ENCODE results near the gene CCDC149. TPM values are rescaled to one million over a fixed set of nuclear protein-coding genes. Genes with fewer than 3 reads are reported as not detected.
A peak's percentile ranks its signal among the peaks of the same experiment; 100 is the strongest.

CCDC149 gene
- total and polyA plus RNA-seq, 2 donors (not counting 3 experiments of a cell fraction or from before 2014, with no cell fraction given), result 7.8 to 11.3 TPM

DNA sequence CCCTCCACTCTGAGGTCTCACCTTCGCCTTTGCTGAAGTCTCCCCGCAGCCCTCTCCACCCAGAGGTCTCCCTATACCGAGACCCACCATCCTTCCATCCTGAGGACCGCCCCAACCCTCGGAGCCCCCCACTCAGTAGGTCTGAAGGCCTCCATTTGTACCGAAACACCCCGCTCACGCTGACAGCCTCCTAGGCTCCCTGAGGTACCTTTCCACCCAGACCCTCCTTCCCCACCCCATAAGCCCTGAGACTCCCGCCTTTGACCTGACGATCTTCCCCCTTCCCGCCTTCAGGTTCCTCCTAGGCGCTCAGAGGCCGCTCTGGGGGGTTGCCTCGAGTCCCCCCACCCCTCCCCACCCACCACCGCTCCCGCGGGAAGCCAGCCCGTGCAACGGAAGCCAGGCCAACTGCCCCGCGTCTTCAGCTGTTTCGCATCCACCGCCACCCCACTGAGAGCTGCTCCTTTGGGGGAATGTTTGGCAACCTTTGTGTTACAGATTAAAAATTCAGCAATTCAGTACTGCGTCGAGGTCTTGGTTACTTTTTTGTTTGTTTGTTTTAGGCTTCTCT, 112.4 kb downstream of the CCDC149 start:
- TF ChIP-seq, protein P1, sequence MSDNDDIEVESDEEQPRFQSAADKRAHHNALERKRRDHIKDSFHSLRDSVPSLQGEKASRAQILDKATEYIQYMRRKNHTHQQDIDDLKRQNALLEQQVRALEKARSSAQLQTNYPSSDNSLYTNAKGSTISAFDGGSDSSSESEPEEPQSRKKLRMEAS (IDR thresholded peaks at IDR 0.05; ENCODE audit: insufficient read depth, insufficient read length), result no peak
- TF ChIP-seq FOS (IDR thresholded peaks at IDR 0.05; ENCODE audit: borderline replicate concordance, insufficient read depth, low read length) (no peak), JUN (IDR thresholded peaks at IDR 0.05; ENCODE audit: borderline replicate concordance, insufficient read depth, insufficient read length, low read depth) (no peak), MYC (IDR thresholded peaks at IDR 0.05; ENCODE audit: low read depth, low read length) (no peak), POLR2A (IDR thresholded peaks at IDR 0.05; ENCODE audit: low read depth, low read length) (no peak), GATA2 (IDR thresholded peaks at IDR 0.05; ENCODE audit: insufficient read depth, insufficient read length, low read depth, low read length) (no peak), EZH2 (IDR thresholded peaks at IDR 0.05; ENCODE audit: borderline replicate concordance, low read depth, low read length, severe bottlenecking) (no peak), POLR2AphosphoS5 (IDR thresholded peaks at IDR 0.05; ENCODE audit: insufficient read depth, low read depth, low read length) (no peak)
- TF ChIP-seq, protein P2, sequence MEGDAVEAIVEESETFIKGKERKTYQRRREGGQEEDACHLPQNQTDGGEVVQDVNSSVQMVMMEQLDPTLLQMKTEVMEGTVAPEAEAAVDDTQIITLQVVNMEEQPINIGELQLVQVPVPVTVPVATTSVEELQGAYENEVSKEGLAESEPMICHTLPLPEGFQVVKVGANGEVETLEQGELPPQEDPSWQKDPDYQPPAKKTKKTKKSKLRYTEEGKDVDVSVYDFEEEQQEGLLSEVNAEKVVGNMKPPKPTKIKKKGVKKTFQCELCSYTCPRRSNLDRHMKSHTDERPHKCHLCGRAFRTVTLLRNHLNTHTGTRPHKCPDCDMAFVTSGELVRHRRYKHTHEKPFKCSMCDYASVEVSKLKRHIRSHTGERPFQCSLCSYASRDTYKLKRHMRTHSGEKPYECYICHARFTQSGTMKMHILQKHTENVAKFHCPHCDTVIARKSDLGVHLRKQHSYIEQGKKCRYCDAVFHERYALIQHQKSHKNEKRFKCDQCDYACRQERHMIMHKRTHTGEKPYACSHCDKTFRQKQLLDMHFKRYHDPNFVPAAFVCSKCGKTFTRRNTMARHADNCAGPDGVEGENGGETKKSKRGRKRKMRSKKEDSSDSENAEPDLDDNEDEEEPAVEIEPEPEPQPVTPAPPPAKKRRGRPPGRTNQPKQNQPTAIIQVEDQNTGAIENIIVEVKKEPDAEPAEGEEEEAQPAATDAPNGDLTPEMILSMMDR (IDR thresholded peaks at IDR 0.05; ENCODE audit: extremely low read depth in 1 of 2, insufficient read depth in 1 of 2, low read depth in 1 of 2, low read length in 2 of 2), result no peak
- DNase-seq (ENCODE audit: low read depth, low spot score) (no peak), FAIRE-seq (no peak)
- CTCF ChIA-PET, result interaction anchor here (2.3 kb wide), 1 partner anchor 179 kb away, joined by 8 read pairs; no protein-coding TSS in a partner anchor
- dilution Hi-C loops (cut with MboI; ENCODE audit: extremely low pct_ligation_motif_present, low sequenced_read_pairs), result no loop called here
- H3K27me3 ChIP-seq (ENCODE audit: control insufficient read depth in 2 of 2, insufficient read depth in 2 of 2, low read length in 2 of 2), result peaks cover 54 to 56% of the 10 kb centered on the region in 2 experiments
- no peaks in the 10 kb centered on the region for H3K4me1 ChIP-seq (ENCODE audit: control insufficient read depth, extremely low read depth, insufficient read depth, low read length)
- peak overlapping the region; percentile 19 for H3K4me2 ChIP-seq (ENCODE audit: insufficient read depth, low read length)
- no peaks in the 10 kb centered on the region for H4K20me1 ChIP-seq (replicated peaks; ENCODE audit: control insufficient read depth, extremely low read depth, insufficient read depth, low read length)
- POLR2A ChIA-PET, result no interaction called here
- H3K79me2 ChIP-seq (ENCODE audit: control insufficient read depth, insufficient read depth, low read length), result no peaks in the 10 kb centered on the region
- H3K9me1 ChIP-seq (replicated peaks; ENCODE audit: control insufficient read depth, extremely low read depth, insufficient read depth, low read length), result no peaks in the 10 kb centered on the region
- no peak overlapping the region for H3K27ac ChIP-seq (ENCODE audit: insufficient read depth, low read depth, low read length)
- BruUV-seq (replicated peaks), result no TSS peak
- intact Hi-C loops (cut with micrococcal nuclease), result no loop called here
- no peaks in the 10 kb centered on the region for H3K36me3 ChIP-seq (ENCODE audit: control insufficient read depth in 2 of 2, extremely low read depth in 1 of 2, insufficient read depth in 2 of 2, low read length in 2 of 2)
- no peaks in the 10 kb centered on the region for H3K9me3 ChIP-seq (replicated peaks; ENCODE audit: control insufficient read depth, insufficient read depth, low read length)
- H3K9ac ChIP-seq (replicated peaks; ENCODE audit: extremely low read depth, insufficient read depth, low read length), result no peak overlapping the region
- H2AFZ ChIP-seq (ENCODE audit: low read depth, low read length), result no peak overlapping the region
- H3K4me3 ChIP-seq (replicated peaks in 1 of 3; ENCODE audit: insufficient read depth in 1 of 3, low read depth in 1 of 3, low read length in 3 of 3), result no peak overlapping the region

Data from endothelial cell of umbilical vein (primary cell).